HFF-Myc (cell line): ENCODE data around the gene GDI2.
"Not testable (repeated sequence)": the region's sequence is repeated elsewhere in the genome, so short reads cannot be mapped to it uniquely, and the experiment has no call there.

Experiments
- DNase-seq: peaks from one replicate; pipeline ENCODE4 v3.0.0-alpha.2; 2011; ENCODE audit warnings: low read depth; ENCODE audit errors: extremely low read depth
- H3K4me3 ChIP-seq: replicated peaks from 2 replicates; pipeline ENCODE4 v1.5.1; 2011; ENCODE audit warnings: low read depth, mild to moderate bottlenecking, control low read depth, low read length
- TF ChIP-seq, protein P1 (sequence below): IDR thresholded peaks from 2 replicates; pipeline ENCODE4 v1.5.1; 2012; ENCODE audit warnings: mild to moderate bottlenecking, low read depth, low read length, control low read depth; ENCODE audit errors: missing control alignments

GDI2 gene

DNA sequence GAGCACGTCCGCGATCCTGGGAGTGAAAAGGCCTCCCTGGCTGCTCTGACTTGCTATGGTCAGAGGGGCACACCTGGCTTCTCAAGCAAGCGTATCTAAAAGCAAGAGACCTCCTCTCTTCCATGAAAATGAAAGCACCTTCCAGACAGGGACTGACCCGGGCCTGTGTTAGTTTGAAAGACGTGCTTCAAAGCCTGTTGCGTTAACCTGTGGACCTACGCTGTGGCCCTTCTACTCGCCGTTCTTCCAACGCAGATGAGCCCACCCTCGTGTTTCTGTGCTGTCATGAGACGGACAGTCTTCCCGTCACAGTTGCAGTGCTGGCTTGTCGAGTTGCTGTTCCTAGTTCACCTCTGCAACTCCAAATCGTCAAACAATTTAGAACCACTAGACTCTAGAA, 15.5 kb upstream of the GDI2 start:
- no peak for DNase-seq
- TF ChIP-seq, protein P1, sequence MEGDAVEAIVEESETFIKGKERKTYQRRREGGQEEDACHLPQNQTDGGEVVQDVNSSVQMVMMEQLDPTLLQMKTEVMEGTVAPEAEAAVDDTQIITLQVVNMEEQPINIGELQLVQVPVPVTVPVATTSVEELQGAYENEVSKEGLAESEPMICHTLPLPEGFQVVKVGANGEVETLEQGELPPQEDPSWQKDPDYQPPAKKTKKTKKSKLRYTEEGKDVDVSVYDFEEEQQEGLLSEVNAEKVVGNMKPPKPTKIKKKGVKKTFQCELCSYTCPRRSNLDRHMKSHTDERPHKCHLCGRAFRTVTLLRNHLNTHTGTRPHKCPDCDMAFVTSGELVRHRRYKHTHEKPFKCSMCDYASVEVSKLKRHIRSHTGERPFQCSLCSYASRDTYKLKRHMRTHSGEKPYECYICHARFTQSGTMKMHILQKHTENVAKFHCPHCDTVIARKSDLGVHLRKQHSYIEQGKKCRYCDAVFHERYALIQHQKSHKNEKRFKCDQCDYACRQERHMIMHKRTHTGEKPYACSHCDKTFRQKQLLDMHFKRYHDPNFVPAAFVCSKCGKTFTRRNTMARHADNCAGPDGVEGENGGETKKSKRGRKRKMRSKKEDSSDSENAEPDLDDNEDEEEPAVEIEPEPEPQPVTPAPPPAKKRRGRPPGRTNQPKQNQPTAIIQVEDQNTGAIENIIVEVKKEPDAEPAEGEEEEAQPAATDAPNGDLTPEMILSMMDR = no peak
- no peak overlapping the region for H3K4me3 ChIP-seq

DNA sequence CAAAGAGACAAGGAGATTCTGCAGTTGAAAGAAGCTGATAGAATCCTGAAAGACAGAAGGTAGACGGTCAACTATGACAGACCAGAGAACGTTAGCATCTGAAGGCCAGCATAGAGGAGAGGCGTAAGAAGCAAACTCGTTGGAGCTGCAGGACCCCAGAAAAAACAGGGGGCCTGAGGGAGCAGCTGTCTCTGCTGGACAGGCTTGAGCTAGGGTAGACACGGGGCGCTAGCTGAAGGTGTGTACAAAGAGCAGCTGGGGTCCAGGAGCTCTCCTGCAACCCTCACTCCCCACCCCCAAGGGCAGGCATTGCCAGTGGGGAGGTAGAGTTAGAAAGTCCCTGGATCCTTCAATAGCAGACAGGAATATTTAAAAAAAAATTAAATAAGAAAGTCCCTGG, 14.6 kb upstream of the GDI2 start:
- TF ChIP-seq, protein P1 = no peak
- no peak overlapping the region for H3K4me3 ChIP-seq
- no peak for DNase-seq

DNA sequence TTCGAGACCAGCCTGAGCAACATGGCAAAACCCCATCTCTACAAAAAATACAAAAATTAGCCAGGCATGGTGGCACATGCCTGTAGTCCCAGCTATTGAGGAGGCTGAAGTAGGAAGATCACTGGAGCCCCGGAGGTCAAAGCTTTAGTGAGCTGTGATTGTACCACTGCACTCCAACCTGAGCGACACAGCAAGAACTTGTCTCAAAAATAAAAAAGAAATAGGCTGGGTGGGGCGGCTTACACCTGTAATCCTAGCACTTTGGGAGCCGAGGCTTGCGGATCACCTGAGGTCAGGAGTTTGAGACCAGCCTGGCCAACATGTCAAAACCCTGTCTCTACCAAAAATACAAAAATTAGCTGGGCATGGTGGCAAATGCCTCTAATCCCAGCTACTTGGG, 13.3 kb upstream of the GDI2 start:
- DNase-seq, H3K4me3 ChIP-seq: not testable (repeated sequence)

DNA sequence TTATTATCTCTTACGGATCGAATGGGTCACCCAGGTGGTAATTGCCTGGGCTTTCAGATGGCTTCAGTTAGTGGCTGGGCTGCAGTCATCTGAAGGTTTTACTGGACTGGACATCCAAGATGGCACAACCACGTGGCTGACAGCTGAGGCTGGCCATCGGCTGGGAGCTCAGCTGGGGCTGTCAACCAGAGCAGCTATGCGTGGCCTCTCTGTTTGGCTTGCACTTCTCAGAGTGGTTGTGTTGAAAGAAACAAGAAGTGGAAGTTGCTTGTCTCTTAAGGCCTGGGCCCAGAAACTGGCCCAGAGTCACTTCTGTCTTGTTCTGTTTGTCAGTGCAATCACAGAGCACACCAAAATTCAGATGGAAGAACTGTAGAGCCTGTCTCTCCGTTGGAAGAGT, 5.7 kb upstream of the GDI2 start:
- no peak overlapping the region for H3K4me3 ChIP-seq
- DNase-seq = no peak
- TF ChIP-seq, protein P1 = no peak

DNA sequence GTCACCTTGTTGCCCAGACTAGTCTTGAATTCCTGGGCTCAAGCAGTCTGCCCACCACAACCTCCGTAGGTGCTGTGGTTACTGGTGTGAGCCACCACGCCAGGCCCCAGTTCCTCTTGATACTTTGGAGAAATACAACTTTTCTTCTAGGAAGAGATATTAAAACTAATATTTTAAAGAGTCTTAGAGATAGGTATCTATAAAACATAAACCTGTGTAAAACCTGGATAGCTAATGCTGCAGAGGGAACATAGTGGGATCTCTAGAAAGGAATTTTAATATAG, 4.8 kb upstream of the GDI2 start:
- TF ChIP-seq, protein P1 = no peak
- no peak for DNase-seq
- H3K4me3 ChIP-seq = no peak overlapping the region

DNA sequence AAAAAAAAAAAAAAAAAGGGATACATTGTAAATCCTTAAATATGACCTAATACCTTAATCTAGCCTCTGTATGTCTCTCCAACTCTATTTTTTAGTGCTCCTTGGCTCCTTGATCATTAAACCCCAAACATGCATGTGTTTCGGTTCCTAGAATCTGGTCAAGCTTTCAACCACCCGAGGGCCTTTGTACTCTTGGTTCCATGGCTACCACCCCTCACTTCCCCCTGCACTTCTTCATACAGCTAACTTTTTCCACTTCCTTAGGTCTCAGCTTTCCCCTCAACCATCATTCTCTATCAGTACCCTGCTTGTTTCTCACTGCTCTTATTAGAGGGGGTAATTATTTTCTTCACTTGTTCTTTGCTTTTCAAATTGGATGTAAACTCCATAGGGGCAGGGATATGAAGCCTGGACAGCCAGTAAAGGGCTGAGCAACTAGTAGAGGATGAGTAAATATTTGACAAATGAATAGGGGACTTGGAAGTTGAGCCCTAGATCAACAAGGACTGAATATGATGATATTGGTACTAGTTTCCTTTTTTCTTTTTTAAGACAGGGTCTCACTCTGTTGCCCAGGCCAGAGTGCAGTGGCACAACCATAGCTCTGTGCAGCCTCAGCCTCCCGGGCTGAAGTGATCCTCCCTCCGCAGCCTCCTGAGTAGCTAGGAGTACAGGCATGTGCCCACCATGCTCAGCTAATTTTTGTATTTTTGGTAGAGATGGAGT, 4.3 kb upstream of the GDI2 start:
- no peak for DNase-seq
- TF ChIP-seq, protein P1 = no peak

DNA sequence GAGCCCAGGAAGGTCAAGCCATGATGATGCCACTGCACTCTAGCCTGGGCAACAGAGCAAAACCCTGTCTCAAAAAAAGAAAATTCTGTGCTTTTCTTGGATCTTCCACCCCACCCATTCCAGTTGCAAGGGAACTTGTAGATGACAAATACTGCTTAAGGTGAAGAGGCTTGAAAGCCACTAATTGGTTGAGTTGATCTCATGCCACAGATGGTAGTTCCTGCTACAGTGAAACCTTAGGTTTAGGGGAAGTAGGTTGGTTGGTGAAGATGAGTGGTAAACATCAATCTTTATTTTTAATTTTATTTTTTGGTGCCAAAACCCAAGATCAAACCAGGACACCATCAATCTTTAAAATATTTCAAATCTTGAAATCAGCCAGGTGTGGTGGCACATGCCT, 2.9 kb upstream of the GDI2 start:
- DNase-seq = no peak
- no peak overlapping the region for H3K4me3 ChIP-seq
- TF ChIP-seq, protein P1 = no peak

More for the DNA sequence above, 4.3 kb upstream of the GDI2 start:
- no peak overlapping the region for H3K4me3 ChIP-seq
